Esophagus squamous epithelium (tissue), 4 donors: ENCODE data around the gene XPNPEP2.

Experiments used
- CTCF ChIP-seq, 6 experiments: fragments of 450-650 bp in 4 of 6; fragments of 200-600 bp in 2 of 6; sonication (generic) in 2 of 6; IDR thresholded peaks; one replicate each; pipeline ENCODE4 v1.5.1; 2016 to 2019; ENCODE audit warnings: antibody characterized with exemption in 6 of 6, mild to moderate bottlenecking in 4 of 6, moderate library complexity in 4 of 6
- POLR2A ChIP-seq, 4 donors: fragments of 450-650 bp; IDR thresholded peaks; one replicate each; pipeline ENCODE4 v1.6.1; 2017; ENCODE audit warnings: antibody characterized with exemption in 4 of 4, mild to moderate bottlenecking in 4 of 4, moderate library complexity in 3 of 4

GRCh38 chrX:129790146-129790545 lies 51.4 kb downstream of the XPNPEP2 start:
- TF ChIP-seq POLR2A (IDR thresholded peaks at IDR 0.05), result no peak
- TF ChIP-seq CTCF (IDR thresholded peaks at IDR 0.05), result no peak
